GM19238 (cell line): Measurements from ENCODE around the gene KCTD6.

Experiments used
- DNase-seq: peaks from one replicate; pipeline ENCODE4 v3.0.0; 2011; ENCODE audit warnings: low spot score; ENCODE audit not compliant: insufficient read length

KCTD6 gene

DNA sequence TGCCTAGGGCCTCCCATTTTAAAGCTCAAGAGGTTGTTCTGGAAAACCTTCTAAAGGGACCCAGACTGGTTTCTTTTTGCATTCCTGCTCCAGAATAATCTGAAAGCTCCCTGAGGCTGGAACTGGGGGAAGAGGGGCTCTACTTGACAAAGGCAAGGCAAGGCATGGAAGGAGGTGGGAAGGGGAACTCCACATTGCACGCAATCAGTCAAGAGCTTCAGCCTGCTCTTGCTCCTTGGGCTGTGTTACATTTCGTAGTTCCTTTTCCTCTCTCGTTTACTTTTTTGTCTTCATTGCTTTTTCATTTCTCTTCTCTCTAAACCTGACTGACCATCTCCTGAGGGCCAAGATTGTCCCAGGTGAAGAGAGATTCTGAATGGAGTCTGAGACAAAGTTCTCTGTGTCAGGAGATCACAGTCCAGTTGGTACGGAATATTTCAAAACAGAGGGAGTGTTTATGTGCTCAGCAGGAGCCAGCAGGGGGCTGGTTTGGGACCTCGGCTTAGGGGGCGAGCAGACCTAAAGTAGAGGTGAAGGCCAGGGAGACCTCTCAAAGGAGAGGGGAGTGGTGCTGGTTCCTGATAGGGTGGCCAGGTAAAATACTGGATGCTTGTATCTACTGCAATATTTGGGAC lies 6.0 kb upstream of the KCTD6 start:
- no peak for DNase-seq

DNA sequence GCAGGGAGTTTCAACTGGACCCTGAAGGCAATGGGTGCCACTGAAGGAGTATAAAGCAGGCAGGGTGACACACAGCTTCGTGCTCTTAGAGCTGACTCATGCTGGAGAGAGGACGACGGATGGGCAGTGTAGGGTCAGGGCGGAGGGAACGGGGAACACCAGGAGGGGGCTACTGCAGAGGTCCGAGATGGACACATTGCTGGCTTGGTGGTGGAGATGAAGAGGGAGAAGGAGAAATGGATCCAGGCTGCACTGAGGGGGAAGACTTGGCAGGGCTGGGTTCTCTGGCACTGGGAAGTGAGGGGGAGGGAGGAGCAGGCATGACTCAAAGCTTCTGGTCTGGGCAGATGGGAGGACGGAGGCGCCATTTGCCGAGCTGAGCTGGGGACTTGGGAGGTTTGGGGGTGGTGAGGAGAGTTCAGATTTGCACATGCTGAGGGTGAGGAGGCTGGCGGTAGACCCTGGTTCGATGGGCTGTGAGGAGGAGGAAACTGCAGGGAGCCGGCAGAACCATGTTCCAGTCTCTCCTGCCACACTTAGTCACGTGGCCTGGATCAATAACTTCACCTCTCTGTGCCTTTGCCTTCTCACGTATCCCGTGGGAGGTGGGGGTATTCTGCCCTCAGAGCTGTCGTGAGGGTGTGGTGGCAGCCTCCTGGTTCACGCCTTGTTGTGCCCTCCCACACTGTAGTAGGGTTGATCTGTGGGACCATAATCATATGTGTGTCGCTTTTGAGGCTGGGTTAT lies 4.6 kb upstream of the KCTD6 start:
- DNase-seq = no peak

DNA sequence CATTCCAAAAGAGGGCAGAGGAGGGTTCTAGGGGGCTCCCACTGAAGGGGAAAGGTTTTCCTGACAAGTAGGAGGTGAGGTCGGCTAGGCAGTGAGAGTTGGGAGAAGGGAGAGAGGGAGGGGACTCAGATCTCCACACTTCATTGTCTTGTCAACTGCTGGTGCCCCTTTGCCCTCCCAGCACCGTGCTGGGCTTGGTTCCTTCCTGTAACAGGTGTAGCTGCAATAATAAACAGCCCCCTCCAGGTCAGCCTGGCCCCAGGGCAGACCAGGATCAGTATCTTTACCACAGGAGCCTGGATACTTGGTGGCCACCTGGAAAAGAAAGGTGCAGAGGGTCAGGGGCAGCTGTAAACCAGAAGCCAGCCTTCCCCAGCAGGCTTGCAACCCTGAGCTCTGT lies 2.9 kb upstream of the KCTD6 start:
- no peak for DNase-seq

DNA sequence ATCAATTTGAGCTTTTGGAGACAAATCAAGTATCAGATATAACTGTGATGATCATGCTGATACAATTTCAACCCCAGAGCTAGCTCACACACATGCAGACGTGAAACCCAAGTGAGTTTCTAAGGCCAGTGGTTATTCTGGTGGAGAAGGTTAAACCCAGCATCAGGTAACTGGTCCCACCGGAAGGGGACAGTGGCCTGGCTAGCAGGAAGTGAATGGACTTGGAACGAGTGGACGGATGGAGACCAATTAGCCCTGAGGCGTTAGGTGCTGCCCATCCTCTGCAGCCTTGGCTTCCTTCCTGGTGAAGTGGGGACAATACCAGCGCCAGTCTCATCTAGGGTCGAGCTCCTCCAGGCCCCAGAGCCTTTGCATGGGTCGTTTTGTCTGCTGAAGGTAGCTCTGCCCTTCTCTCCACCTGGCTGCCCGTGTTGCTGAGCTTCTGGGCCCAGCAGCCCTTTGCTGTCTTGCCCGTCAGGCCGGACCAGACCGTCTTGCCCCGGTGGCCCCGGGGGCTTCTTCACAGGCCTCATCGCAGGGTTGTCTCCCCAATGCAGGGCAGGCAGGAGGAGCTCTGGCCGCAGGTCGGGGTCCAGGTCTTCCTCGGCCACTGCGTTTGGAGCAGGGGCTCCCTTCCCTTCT lies 915 bp upstream of the KCTD6 start:
- no peak for DNase-seq

DNA sequence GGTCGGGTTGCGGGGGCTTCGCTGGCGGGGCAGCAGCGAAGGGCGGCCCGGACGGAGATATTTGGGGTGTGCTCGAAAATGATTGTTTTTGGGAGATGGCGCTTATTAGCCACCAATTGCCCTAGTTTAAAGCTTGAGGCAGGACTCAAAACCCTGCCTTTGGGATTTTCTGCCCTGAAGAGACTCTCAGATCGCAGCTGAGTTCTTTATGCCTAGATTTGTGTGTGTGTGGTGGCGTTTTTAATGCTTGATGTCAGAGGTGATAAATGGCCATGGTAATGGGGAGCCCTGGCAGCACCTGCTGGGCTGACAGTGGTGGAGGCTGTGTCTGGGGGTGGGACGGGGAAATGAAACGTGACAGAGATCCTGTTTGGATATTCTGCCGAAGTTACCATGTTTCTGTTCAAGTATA lies 604 bp downstream of the KCTD6 start:
- DNase-seq = peak; percentile 25

DNA sequence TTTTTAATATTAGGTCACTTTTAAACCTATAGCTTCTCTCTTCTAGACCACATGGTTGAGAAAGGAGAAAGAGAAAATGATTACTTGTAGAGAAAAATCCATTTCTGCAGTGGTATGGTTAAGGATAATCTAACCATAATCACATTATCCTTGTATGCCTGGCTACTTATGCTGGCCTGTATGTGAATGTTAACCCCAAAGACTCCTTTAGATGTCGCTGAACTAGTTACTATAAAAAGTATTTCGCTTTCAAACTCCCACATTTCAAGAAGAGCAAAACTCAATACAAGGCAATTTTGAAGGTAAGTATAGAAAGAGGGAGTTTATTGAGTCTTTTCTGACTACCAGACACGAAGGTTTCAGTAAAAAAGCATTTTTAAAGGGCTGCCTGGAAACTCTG lies 2.2 kb downstream of the KCTD6 start:
- no peak for DNase-seq

DNA sequence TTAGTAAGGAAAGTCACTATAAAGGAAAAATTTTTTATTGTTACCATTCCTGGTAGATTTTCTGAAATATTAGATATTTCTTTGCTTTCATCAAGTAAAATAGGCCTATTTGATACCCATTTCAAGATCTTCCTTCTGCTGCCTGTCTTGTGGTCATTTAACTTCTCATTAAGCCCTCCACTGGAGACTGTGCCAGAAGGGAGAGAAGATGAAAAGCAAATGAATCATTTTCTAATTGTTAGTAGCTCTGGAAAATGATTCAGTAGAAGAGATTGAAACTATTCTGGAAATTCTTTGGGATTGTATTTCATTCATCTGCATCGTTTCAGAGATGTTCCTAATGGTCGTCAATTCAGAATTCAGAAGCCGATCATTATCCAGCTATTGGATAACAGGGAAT lies 3.2 kb downstream of the KCTD6 start:
- DNase-seq = no peak

DNA sequence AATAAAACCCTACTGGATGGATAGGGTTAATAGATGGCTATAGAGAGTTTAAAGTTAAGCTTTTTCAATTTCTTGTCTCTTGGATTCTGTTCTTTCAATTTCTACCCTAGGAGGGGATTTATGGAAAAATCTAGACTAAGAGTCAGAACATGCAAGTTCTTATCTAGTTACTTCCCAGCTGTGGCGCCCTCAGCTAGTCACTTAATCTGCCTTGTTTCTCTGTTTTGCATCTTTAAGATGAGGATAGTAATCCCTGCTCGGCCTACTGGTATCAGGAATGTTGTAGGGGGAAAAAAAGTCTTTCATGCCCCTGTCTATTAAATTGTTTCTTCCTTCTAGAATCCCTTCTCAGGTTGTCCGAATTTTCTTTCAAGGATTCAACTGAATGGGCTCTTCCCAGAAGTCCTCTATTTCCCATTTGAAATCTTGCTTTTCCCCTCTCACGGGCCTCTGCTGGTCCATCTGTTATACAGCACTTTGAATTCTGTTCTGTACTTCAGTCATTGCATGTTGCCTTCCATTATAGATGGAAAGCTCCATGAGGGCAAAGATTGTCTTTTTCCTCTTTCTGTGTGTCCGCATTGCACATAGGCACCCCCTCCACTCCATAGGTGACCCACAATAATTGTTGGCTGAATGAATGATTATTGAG lies 4.4 kb downstream of the KCTD6 start:
- DNase-seq = no peak

DNA sequence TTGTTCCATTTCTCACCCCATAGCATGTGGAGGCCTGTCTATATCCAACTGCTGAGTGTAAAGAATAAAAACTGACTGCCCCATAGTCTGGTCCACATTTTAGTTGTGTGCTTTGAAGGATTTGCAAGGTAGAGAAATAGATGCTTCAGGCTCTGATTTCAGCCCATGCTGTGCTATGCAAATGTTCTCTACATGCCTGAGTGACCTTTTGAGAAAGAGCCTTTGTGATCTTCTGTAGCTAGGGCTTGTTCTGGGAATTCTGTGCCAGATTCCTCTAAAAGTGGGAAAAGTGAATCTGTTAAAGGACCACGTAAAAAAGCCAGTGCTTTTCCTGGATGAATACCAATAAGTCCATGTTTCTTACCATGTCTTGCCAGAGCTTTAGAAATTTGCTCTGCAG lies 5.2 kb downstream of the KCTD6 start:
- no peak for DNase-seq

DNA sequence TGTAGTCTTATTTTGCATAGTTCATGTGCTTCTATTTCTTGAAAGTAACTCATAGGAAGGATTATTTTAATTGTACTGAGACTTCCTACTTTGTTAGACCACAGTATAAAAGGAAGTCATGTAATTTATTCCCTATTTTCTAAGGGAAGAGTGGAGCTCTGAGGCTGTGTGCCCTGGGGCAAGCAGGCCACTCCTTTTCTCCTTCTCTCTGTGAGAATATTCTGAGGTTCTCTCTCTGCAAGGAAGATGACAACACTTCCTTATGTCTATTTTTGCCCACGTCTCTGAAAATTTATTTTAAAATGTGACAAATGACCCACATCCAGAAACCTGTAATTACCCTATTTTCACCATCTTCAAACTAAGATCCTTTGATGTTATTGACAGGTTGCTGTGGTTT lies 11.0 kb downstream of the KCTD6 start:
- DNase-seq = no peak

DNA sequence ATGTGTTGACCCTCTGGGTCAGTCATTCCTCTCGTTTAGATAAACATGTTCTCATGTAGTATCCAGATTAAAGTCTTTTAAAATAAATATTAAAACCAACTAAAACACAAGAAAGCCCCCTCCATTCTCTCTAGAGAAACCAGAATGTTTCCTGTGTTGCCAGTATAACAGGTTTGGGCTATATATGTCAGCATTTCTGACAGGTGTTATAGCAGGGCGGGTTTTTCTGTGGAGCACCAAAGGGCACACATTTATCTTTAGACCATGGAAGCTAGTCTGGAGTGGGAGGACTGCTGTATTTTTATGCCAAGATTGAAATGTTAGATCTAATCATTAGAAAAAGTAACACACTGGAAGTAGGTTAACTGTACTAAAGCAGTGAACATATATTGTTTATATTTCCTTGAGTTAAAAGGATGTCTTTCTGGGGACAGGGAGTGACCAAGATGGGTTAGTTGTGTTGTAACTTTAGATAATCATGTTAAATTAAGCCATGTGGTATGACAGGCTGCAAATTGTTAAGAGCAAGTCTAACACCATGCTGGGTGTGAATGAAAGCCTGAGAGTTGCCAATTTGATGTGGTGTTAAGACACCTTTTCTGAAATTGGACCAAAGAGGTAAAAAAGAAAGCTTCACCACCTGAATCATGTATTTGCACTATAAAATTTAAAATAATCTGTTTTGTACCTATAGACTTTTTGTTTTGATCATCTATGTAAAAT lies 15.6 kb downstream of the KCTD6 start:
- DNase-seq = no peak

DNA sequence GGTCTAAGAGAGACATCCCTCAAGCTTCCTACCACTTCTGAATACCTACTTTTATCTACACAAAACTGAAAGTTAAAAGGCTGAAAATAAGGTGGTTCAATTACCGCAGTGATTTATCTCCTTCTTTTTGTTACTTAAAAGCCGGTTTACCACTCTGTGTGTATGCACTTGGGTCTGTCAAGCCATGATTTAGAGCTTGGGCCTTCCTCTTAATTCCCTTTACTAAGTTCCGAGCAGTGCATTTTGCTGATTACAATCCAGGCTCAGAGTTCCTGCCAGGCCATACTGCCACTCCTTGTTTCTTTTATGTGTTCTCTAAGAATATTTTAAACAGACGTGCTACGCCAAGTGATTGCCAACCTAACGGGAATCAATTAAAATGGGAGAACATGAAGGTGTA lies 16.5 kb downstream of the KCTD6 start:
- no peak for DNase-seq

DNA sequence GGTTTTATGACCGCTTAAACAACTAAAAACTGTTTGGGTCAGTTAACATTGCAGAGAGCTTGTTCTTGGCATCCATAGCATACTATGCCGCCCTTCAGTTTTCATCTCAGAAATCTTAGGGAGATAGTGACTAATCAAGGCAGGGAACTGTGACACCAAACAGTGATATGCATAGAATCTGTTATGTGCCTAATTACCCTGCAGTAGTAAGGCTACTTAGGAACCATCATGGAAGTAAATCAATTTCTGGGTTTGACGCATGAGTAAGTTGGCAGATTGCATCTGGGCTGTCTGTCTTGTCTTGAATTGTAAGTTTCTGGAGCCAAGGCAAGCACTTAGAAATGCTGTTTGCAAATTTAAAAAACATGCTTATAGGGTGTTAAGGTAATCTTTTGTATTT lies 22.5 kb downstream of the KCTD6 start:
- no peak for DNase-seq

DNA sequence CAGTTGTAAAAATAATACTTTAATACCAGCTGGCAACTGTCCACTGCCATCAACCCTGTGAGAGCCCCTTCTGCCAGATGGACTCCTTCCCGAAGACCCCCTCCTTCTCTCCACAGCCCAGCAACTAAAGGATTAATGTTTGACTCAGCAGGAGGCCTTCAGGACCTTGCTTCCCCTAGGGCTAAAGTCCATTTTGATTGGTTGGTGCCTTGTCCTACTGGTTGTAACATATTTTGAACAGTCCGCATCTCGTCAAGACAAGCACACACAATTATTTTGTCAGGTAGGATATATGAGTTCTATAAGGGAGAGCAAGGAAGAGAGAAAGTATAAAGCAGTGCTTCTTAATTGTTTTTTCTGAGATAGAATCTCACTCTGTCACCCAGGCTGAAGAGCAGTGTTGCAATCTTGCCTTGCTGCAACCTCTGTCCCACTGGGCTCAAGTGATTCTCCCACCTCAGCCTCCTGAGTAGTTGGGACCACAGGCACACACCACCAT lies 26.4 kb downstream of the KCTD6 start:
- no peak for DNase-seq

DNA sequence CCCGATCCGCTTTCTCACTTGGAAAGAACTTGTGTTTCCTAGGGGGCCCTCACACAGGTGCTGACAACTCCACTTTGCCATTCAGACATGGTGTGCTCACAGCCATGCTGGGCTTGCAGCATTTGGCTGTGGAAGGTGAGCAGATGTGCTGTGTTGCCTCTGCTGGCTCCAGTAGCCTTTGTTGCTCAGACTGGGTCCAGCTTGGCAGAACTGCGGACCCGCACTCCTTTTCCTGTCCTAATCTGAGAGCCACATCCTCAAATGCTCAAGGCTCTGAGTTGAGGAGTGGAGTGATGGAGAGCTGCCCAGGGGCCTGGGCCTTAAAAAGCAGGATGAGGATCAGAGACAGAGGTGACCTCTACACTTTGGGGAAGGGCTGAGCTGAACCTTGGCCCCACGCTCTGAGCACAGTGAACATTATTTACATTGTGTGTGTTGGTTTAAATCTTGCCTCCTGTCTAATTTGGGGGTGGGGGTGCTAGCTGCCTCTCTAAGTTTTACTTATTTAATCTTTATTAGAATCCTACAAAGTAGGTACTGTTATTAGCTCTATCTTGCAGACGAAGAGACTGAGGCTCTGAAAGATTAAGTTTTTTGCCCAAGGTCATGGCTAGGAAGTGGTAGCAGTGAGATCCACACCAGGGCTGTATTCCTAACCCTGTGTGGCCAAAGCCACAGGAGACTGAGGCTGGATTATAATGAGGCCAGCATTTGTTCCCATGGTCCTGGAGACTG lies 27.9 kb downstream of the KCTD6 start:
- no peak for DNase-seq

DNA sequence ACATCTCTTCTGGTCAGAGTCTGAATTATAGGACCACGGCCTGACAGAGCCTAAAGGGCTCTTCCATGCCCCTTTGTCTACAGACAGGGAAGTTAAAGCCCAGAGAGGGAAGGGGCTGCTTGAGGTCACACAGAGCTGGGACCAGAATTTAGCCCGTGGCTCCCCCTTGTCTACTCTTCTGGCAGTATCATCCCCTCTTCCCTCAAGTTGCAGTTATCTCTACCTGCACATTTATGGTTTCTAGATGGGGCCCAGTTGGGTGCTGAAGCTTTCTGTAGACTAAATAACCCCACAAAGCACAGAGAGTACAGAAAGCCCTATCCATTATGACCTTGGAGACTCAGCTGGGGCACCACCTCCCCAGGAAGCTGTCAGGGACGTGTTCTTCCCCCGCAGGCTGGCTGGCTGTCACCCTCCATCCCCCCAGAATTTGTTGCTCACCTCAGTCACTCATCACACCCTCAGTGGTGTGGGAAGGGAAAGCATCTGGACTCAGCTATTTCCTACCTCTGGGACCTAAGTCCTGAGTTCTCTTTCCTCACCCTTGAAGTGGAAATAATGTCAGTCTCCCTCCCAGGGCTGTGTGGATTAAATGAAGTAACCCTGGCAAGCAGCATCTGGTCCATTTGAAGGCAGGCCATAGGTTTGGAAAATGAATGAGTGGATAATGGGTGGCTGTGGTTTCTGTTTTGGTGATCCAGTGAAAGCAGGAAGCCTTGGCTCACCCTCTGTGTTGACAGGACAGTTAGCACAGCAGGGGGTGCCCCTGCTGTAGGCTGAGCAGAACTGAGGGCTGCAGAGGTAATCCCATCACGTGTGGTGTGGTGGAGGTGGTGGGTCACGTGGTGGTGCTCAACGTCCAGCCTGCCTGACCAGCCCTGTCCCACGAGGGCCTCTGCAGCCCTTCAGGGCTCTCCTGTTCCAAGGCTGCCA lies 28.8 kb downstream of the KCTD6 start:
- no peak for DNase-seq

DNA sequence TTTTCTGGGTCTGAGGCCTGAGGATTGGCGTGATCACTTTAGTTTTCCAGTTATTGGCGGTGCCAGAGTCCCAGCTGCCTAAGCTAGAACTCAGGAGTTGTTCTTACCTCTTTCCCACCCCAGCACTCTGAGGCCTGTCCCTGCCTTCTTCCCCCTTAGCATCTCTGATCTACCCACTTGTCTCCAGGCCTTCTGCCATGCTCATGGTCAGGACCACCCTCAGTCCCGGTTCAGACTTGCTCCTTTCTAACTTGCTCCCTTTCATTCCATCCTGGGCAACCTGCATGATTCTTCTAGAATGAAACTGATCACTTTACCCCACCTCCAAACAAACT lies 29.4 kb downstream of the KCTD6 start:
- no peak for DNase-seq

DNA sequence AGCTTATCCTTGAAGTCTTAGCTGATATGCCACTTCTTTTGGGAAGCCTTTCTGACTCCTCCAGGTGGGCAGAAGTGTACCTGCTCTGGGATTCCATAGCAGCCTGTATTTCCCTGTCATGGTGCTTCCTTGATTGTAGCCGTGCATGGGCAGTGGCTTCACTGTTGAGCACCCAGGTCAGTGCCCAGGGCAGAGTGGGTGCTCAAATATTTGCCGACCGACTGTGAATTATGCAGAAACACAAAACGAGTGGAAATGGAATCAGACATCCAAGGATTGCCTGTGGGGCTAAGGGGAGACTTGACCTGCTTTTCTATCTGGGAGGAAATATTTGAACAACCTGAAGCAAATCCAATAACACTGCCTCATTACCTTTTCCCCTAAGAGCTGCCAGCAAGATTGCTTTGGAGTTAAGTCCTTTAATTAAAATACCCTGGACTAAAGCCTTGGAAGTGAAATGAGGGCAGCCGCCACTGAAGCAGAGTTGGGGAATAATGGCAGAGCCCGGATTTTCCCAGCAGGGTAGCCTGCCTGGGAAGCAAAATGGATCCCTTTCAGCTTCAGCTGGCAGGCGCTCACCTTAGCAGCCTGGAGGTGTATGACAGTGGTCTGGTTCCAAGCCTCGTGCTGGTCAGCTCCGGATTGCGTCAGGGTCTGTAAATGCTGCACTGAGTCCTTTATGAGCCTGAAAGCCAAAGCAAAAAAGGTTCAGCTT lies 30.2 kb downstream of the KCTD6 start:
- DNase-seq = no peak

DNA sequence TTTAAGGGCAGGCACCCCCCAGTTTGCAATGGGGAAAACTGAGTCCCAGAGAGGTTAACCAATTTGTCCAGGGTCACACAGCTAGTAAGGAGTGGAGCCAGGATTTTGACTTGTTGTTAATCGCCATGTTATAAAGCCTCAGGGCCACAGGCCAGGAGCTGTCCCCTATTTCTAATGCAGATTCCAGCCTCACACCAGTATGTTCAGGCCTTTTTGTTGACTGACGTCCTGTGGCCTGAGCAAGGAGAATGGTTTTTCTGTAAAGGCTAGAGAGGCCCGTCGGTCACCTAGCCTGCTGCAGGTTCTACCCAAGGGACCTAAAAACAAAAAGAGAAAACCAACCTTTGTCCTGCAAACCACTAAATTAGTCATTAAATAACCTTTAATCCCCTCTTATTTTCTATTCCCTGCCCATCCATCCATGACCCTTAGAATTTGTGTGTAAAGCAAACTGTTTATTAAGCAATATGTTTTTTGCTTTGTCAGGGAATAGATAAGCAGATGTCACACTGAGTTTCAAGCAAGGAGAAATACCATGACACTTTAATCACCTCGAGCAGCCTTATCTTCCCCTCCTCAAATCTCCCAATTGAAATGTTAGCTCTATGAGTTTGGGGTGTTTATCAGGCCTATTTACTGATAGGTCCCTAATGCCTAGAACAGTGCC lies 31.0 kb downstream of the KCTD6 start:
- DNase-seq = no peak
